GM13977 (cell line): ENCODE data around the gene HSPA2.

ENCODE experiments used
- DNase-seq: peaks from one replicate; pipeline ENCODE4 v3.0.0; 2012; ENCODE audit warnings: low spot score
- in situ Hi-C: fragments of 300-500 bp; cut with MboI; formaldehyde crosslinking; loops from one replicate; pipeline ENCODE4 v1.12.0; 2022; ENCODE audit warnings: low sequenced_read_pairs, low pct_unique_long_range_greater_than_20kb, mixed read lengths, inconsistent platforms; ENCODE audit not compliant: unreplicated experiment
- TF ChIP-seq, protein P1 (sequence below): IDR thresholded peaks from 2 replicates; pipeline ENCODE4 v1.5.1; 2012; ENCODE audit warnings: mild to moderate bottlenecking, control low read depth; ENCODE audit not compliant: insufficient read depth; ENCODE audit errors: extremely low read depth, missing control alignments

The HSPA2 gene

DNA sequence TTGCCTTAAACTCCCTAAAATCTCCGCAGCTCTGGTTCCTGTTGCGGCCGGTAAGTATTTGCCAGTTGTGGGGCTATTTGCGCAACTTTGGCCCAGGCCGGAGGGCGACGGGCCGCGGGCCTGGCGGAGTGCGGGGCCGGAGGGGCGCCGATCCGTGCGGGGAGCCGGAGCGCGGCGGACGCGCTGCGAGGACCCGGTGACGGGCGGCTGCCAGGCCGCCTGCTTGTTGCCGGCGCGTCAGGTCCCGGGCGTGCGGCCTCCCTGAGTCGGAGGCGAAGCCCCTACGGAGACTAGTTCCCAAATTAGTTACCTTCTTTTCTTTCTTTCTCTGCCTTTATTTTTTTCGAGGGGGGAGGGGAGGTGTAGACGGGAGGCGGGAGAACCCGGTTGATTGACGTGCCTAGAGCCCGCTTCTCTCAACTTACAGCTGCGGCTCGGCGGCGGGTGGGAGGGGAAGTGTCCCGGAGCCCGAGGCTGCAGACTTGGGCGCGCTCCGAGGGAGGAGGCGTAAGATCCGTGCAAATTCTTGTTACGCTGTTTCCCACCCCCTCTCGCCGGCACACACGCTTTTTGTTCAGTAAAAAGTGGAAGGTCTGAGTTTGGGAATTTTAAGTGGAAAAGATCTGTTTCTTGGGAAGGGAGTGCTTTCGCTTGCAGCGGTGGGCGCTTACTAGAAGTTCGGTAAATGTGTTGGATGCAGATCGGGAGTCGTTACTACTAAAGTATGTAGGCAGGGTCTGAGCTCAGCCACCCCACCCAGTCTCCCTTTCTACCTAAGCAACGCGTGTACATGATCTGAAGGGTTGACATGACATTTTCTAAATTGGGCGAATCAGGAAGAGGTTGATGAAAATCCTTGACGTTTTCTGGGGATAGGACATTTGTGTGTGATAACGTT lies 35.4 kb upstream of the HSPA2 start:
- in situ Hi-C loops, result no loop called here
- TF ChIP-seq, protein P1, sequence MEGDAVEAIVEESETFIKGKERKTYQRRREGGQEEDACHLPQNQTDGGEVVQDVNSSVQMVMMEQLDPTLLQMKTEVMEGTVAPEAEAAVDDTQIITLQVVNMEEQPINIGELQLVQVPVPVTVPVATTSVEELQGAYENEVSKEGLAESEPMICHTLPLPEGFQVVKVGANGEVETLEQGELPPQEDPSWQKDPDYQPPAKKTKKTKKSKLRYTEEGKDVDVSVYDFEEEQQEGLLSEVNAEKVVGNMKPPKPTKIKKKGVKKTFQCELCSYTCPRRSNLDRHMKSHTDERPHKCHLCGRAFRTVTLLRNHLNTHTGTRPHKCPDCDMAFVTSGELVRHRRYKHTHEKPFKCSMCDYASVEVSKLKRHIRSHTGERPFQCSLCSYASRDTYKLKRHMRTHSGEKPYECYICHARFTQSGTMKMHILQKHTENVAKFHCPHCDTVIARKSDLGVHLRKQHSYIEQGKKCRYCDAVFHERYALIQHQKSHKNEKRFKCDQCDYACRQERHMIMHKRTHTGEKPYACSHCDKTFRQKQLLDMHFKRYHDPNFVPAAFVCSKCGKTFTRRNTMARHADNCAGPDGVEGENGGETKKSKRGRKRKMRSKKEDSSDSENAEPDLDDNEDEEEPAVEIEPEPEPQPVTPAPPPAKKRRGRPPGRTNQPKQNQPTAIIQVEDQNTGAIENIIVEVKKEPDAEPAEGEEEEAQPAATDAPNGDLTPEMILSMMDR, result no peak
- peak; percentile 81 for DNase-seq

DNA sequence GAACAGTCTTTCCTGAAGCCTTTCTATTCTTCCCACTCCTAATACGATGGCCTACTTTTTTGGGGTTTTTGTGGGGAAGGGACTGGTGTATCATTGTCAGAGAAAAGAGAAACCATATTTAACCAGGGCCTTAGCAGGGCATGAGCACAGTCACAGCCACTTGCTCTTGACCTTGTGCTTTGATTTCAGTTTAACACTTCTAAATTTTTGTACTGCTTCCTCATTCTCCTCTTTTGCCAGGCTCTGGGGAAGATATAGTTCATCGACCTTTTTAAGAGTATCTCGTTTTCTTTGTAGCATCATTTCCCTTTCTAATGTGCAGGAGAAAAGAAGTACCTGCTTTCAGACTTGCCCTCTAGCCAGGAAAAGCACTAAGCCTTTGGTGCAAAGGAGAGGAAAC lies 33.8 kb upstream of the HSPA2 start:
- DNase-seq, result no peak
- TF ChIP-seq, protein P1, result no peak
- in situ Hi-C loops, result no loop called here

DNA sequence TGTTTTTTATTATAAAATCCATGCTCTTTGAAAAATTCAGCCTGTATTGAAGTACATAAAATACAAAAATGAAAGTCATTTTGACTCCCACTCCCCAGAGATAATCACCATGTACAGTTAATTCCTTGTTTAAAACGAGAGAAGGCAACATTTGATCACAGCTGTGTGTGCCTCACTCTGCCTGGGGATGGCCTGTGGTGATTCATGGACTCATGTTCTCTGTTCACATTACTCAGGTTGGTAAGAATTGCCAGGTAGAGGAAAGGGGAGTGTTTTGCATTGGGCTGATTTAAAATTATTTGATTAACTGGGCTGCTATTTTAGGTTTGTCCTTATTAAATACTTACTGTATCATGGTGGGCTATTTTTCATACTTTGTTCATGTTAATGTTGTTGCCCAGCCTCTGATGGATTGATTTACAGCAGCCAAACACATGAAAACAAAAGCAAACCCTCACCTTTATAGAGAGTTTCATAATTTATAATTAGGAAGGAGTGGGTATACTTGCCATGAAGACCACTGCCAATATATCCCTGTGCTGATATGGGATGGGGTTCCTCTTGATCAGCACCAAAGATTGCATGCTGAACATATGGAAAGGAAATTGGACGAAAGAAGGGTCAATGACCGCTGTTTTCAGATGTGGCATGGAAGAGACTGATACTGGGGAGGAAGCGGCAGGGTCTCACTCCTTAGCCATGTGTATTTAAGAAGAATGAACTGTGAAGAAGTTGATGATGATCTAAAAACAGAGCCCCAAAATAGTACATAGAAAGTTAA lies 33.0 kb upstream of the HSPA2 start:
- no peak for DNase-seq
- TF ChIP-seq, protein P1, result no peak
- in situ Hi-C loops, result no loop called here

DNA sequence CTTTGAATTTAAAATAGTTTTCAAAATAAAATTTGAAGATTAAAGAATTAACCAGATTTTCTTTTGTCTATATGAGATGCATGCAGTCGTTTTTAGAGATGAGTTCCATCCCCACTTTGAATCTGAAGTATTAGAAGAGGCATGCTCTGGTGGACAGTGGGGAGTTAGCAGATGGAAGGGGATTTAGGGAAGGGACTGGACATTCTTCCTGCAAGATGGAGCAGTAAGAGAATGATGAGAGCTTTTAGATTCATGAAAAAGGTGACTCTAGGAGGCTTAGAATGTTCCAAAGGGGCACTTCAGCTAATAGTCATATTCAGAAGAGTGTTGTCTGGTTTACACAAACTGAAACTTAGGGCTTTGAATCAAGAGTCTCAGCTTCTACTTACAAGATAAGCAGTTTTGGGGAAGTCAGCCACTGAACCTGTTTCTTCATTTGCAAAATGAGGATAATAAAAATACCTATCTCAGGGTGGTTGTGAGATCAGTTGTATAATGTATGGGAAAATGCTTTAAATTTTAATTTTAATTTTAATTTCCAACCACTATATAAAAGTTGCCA lies 32.2 kb upstream of the HSPA2 start:
- TF ChIP-seq, protein P1, result no peak
- in situ Hi-C loops, result no loop called here
- peak; percentile 55 for DNase-seq

DNA sequence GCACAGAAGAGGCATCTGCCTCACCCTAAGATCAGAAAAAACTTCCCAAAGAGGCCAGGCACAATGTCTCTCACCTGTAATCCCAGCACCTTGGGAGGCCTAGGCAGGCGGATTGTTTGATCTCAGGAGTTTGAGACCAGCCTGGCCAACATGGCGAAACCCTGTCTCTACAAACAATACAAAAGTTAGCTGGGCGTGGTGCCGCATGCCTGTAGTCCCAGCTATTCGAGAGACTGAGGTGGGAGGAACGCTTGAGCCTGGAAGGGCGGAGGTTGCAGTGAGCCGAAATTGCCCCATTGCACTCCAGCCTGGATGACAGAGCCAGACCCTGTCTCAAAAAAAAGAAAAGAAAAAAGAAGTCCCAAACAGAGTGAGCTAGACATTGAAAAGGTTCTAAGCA lies 31.5 kb upstream of the HSPA2 start:
- TF ChIP-seq, protein P1, result no peak

DNA sequence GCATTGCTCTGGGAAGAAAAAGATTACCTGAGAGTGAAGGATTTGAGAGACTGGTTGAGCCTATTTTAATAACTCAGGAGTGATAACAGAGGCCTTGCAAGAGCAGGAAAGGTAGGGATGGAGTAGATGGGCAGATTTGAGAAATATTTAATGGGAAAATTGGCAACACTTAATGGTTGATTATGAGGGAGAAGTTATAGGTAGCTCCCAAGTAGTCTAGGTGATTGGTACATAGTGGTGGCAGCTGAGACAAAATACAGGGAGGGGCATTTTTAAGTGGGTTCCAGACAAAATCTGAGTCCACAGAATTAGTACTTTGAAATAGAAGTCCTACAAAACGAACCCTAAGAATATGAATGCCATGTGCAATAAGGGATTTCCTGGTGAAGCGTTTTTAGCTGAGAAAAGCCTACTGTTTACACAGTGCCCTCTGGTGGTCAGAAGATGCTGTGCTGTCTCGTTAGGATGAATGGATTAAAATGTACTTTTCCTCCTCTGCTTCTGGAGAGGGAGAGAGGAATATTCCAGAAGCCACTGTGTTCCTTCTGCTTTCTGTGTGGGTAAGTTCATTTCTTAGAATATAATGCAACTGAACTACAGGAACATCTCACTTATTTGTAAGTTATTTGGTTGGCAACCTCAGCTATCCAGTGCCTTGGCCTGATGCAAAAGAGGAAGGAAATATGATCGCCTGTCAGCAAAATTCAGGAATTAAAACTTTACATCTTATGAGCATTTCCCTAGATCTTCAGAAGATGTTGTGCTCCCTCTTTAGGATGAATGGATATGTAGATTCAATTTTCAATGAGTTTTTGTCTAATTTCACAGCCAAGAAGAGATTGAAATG lies 29.5 kb upstream of the HSPA2 start:
- in situ Hi-C loops, result no loop called here
- DNase-seq, result no peak
- TF ChIP-seq, protein P1, result peak; percentile 90

More for the DNA sequence above, 31.5 kb upstream of the HSPA2 start:
- DNase-seq, result no peak
- in situ Hi-C loops, result no loop called here
